ENCODE measurements around the gene TTBK2.

TTBK2 gene

DNA sequence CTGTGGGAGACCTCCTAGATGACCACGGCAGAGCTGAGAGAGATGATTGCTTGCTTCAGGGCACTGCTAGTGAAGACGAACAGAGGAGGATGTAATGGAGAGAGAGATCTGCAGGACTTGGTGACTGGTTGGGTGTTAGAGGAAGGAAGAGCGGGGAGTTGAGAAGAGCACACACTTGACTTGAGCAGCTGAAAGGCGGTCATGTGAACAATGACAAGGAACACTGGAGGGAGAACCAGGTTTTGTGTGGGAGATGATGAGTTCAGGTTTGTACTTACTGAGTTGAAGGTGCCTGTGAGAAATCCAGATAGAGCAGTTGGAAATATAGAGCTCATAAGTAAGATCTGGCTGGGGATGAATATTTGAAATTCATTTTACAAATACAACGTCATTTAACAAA lies 224.0 kb downstream of the TTBK2 start:
- H3K27me3 ChIP-seq (ENCODE audit: insufficient read depth, low read length), result no peaks in the 10 kb centered on the region
- peaks cover 63% of the 10 kb centered on the region for H3K36me3 ChIP-seq (ENCODE audit: insufficient read depth, low read length)
- no peak overlapping the region for H2AFZ ChIP-seq (ENCODE audit: low read depth, low read length)
- no peaks in the 10 kb centered on the region for H3K4me1 ChIP-seq (ENCODE audit: insufficient read depth, low read length)
- no peak overlapping the region for H3K4me3 ChIP-seq (ENCODE audit: low read length)
- peaks cover 5% of the 10 kb centered on the region for H3K9me3 ChIP-seq (ENCODE audit: low read length)

DNA sequence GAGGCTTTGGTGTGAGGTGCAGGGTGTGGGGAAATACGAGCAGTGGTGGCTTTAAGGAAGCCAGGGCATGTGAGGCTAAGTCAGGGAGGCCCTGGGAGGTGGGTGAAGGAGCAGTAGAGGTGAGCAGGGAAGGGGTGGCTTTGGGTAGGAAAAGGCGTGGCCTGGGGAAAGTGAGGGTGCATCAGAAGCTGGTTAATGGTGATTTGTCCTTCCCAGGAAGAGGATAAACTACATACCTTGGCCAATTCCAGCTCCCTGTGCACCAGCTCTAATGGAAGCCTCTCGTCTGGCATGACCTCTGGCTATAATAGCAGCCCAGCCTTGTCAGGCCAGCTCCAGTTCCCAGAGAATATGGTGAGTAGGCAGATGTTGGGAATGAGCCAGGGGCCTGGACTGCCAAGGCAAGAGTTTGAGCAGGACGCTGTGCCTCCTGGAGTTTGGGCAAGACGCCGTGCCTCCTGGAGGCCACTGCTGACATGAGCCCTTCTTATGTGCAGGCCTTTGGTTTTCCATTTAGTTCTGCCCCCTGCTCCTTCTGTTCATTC lies 225.0 kb downstream of the TTBK2 start:
- Histone ChIP-seq H3K36me3 (ENCODE audit: insufficient read depth, low read length) (peaks cover 73% of the 10 kb centered on the region), H3K4me3 (ENCODE audit: low read length) (no peak overlapping the region), H3K4me1 (ENCODE audit: insufficient read depth, low read length) (no peaks in the 10 kb centered on the region), H2AFZ (ENCODE audit: low read depth, low read length) (no peak overlapping the region), H3K27me3 (ENCODE audit: insufficient read depth, low read length) (no peaks in the 10 kb centered on the region), H3K9me3 (ENCODE audit: low read length) (peaks cover 5% of the 10 kb centered on the region)

DNA sequence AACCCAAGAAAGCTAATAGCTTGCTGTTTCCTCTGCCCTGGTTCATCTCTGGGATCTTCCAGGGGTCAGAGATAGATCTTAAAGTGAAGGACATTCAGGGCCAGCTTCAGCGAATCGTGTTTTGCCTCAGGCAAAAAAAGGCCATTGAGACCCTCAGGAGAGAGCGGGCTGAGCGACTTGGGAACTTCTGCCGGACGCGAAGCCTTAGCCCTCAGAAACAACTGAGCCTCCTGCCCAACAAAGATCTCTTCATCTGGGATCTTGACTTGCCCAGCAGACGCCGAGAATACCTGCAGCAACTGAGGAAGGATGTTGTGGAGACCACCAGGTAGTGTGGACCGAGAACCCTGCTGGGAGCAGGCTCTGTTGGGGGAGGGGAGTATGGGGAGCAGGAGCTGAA lies 226.2 kb downstream of the TTBK2 start:
- no peak overlapping the region for H2AFZ ChIP-seq (ENCODE audit: low read depth, low read length)
- H3K27me3 ChIP-seq (ENCODE audit: insufficient read depth, low read length), result no peaks in the 10 kb centered on the region
- no peaks in the 10 kb centered on the region for H3K9me3 ChIP-seq (ENCODE audit: low read length)
- H3K36me3 ChIP-seq (ENCODE audit: insufficient read depth, low read length), result peaks cover 80% of the 10 kb centered on the region
- no peak overlapping the region for H3K4me3 ChIP-seq (ENCODE audit: low read length)
- H3K4me1 ChIP-seq (ENCODE audit: insufficient read depth, low read length), result no peaks in the 10 kb centered on the region

DNA sequence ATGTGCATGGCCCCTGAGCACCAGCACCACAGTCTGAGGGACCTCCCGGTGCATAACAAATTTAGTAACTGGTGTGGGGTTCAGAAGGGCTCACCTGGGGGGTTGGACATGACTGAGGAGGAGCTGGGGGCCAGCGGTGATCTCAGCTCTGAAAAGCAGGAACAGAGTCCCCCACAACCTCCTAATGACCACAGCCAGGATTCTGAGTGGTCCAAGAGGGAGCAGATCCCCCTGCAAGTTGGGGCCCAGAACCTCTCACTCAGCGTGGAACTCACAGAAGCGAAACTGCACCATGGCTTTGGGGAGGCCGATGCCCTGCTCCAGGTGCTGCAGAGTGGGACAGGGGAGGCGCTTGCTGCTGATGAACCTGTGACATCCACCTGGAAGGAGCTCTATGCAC lies 226.6 kb downstream of the TTBK2 start:
- Histone ChIP-seq H3K4me3 (ENCODE audit: low read length) (no peak overlapping the region), H3K9me3 (ENCODE audit: low read length) (no peaks in the 10 kb centered on the region), H3K36me3 (ENCODE audit: insufficient read depth, low read length) (peaks cover 82% of the 10 kb centered on the region), H3K27me3 (ENCODE audit: insufficient read depth, low read length) (no peaks in the 10 kb centered on the region), H2AFZ (ENCODE audit: low read depth, low read length) (no peak overlapping the region), H3K4me1 (ENCODE audit: insufficient read depth, low read length) (no peaks in the 10 kb centered on the region)

DNA sequence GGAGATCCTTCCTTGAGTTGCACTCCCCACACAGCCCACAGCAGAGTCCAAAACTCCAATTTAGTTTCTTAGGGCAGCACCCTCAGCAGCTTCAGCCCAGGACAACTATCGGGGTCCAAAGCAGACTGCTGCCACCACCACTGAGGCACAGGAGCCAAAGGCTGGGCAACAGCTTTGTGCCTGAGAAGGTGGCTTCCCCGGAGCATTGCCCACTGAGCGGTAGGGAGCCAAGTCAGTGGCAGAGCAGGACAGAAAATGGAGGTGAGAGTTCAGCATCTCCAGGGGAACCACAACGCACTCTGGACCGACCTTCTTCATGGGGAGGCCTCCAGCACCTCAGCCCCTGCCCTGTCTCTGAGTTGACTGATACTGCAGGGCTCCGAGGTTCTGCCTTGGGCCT lies 227.1 kb downstream of the TTBK2 start:
- Histone ChIP-seq H3K27me3 (ENCODE audit: insufficient read depth, low read length) (no peaks in the 10 kb centered on the region), H3K9me3 (ENCODE audit: low read length) (no peaks in the 10 kb centered on the region), H2AFZ (ENCODE audit: low read depth, low read length) (no peak overlapping the region), H3K36me3 (ENCODE audit: insufficient read depth, low read length) (peaks cover 86% of the 10 kb centered on the region), H3K4me3 (ENCODE audit: low read length) (no peak overlapping the region), H3K4me1 (ENCODE audit: insufficient read depth, low read length) (no peaks in the 10 kb centered on the region)

DNA sequence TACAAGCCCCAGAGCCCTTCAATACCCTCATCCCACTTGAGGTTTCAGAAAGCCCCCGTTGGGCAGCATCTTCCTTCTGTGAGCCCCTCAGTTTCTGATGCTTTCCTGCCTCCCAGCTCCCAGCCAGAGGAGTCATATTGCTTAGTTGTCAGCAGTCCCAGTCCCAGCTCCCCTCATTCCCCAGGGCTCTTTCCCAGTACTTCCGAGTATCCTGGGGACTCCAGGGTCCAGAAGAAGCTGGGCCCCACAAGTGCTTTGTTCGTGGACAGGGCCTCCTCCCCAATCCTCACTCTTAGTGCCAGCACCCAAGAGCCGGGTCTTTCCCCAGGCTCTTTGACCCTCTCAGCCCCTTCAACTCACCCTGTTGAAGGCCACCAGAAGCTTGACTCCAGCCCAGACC lies 227.6 kb downstream of the TTBK2 start:
- no peaks in the 10 kb centered on the region for H3K4me1 ChIP-seq (ENCODE audit: insufficient read depth, low read length)
- H3K27me3 ChIP-seq (ENCODE audit: insufficient read depth, low read length), result no peaks in the 10 kb centered on the region
- H3K4me3 ChIP-seq (ENCODE audit: low read length), result no peak overlapping the region
- no peak overlapping the region for H2AFZ ChIP-seq (ENCODE audit: low read depth, low read length)
- H3K36me3 ChIP-seq (ENCODE audit: insufficient read depth, low read length), result peaks cover 86% of the 10 kb centered on the region
- no peaks in the 10 kb centered on the region for H3K9me3 ChIP-seq (ENCODE audit: low read length)

DNA sequence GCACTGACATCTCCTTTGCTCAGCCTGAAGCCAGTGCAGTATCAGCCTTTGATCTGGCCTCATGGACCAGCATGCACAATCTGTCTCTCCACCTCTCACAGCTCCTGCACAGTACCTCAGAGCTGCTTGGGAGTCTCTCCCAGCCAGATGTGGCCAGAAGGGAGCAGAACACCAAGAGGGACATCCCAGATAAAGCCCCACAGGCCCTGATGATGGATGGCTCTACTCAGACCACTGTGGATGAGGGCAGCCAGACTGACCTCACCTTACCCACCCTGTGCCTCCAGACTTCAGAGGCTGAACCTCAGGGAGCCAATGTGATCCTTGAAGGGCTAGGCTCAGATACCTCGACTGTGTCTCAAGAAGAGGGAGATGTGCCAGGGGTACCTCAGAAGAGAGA lies 228.0 kb downstream of the TTBK2 start:
- Histone ChIP-seq H3K27me3 (ENCODE audit: insufficient read depth, low read length) (no peaks in the 10 kb centered on the region), H3K4me3 (ENCODE audit: low read length) (no peak overlapping the region), H2AFZ (ENCODE audit: low read depth, low read length) (no peak overlapping the region), H3K9me3 (ENCODE audit: low read length) (peaks cover 3% of the 10 kb centered on the region), H3K36me3 (ENCODE audit: insufficient read depth, low read length) (peaks cover 86% of the 10 kb centered on the region), H3K4me1 (ENCODE audit: insufficient read depth, low read length) (no peaks in the 10 kb centered on the region)

DNA sequence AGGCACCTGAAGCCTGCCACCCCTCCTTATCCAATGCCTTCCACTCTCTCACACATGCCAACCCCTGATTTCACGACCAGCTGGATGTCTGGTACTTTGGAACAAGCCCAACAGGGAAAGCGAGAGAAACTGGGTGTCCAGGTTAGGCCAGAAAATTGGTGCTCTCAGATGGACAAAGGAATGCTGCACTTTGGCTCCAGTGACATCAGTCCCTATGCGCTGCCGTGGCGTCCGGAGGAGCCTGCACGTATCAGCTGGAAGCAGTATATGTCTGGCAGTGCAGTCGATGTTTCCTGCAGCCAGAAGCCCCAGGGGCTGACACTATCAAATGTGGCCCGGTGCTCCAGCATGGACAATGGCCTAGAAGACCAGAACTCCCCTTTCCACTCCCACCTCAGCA lies 228.8 kb downstream of the TTBK2 start:
- Histone ChIP-seq H3K4me1 (ENCODE audit: insufficient read depth, low read length) (no peaks in the 10 kb centered on the region), H2AFZ (ENCODE audit: low read depth, low read length) (no peak overlapping the region), H3K36me3 (ENCODE audit: insufficient read depth, low read length) (peaks cover 87% of the 10 kb centered on the region)

DNA sequence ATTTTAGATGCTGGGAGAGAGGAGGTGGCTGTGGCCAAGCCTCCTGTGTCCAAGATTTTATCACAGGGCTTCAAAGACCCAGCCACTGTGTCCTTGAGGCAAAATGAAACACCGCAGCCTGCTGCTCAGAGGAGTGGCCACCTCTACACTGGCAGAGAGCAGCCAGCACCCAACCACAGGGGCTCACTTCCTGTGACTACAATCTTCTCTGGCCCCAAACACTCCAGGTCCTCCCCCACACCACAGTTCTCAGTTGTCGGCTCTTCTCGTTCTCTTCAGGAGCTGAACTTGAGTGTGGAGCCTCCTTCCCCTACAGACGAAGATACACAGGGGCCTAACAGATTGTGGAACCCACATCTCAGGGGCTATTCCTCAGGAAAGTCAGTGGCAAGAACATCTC lies 229.3 kb downstream of the TTBK2 start:
- Histone ChIP-seq H3K4me1 (ENCODE audit: insufficient read depth, low read length) (no peaks in the 10 kb centered on the region), H3K27me3 (ENCODE audit: insufficient read depth, low read length) (no peaks in the 10 kb centered on the region), H3K9me3 (ENCODE audit: low read length) (peaks cover 3% of the 10 kb centered on the region), H3K4me3 (ENCODE audit: low read length) (no peak overlapping the region), H2AFZ (ENCODE audit: low read depth, low read length) (no peak overlapping the region), H3K36me3 (ENCODE audit: insufficient read depth, low read length) (peaks cover 87% of the 10 kb centered on the region)

More for the DNA sequence above, 228.8 kb downstream of the TTBK2 start:
- Histone ChIP-seq H3K4me3 (ENCODE audit: low read length) (no peak overlapping the region), H3K27me3 (ENCODE audit: insufficient read depth, low read length) (no peaks in the 10 kb centered on the region), H3K9me3 (ENCODE audit: low read length) (peaks cover 3% of the 10 kb centered on the region)
